ENCODE data around the gene STX4.

The STX4 gene

GRCh38 chr16:31022544-31023251 lies 10.7 kb upstream of the STX4 start:
- DNase-seq, result no peak

- no peak for DNase-seq
These were observed 10.1 kb upstream of the STX4 start for GRCh38 chr16:31023252-31023602.

- no peak for DNase-seq
These were observed 9.6 kb upstream of the STX4 start for GRCh38 chr16:31023627-31024226.

- no peak for DNase-seq
These were observed 8.0 kb upstream of the STX4 start for GRCh38 chr16:31025339-31025738.

- DNase-seq, result no peak
These were observed 4.1 kb upstream of the STX4 start for GRCh38 chr16:31029272-31029671.

GRCh38 chr16:31031276-31031675 lies 2.1 kb upstream of the STX4 start:
- no peak for DNase-seq

GRCh38 chr16:31033709-31034492 lies 543 bp downstream of the STX4 start:
- peak; percentile 87 for DNase-seq

GRCh38 chr16:31036691-31037090 lies 3.3 kb downstream of the STX4 start:
- DNase-seq, result no peak

- no peak for DNase-seq
These were observed 5.6 kb downstream of the STX4 start for GRCh38 chr16:31038993-31039392.

- no peak for DNase-seq
These were observed 9.5 kb downstream of the STX4 start for GRCh38 chr16:31042866-31043265.

GRCh38 chr16:31043352-31043751 lies 10.0 kb downstream of the STX4 start:
- DNase-seq, result no peak

- DNase-seq, result no peak
These were observed 10.6 kb downstream of the STX4 start for GRCh38 chr16:31043898-31044481.

- DNase-seq, result no peak
These were observed 17.1 kb downstream of the STX4 start for GRCh38 chr16:31050280-31051030.

GRCh38 chr16:31052114-31052513 lies 18.8 kb downstream of the STX4 start:
- no peak for DNase-seq

- no peak for DNase-seq
These were observed 22.3 kb downstream of the STX4 start for GRCh38 chr16:31055613-31056012.

GRCh38 chr16:31061126-31061812 lies 27.9 kb downstream of the STX4 start:
- no peak for DNase-seq

- DNase-seq, result no peak
These were observed 28.6 kb downstream of the STX4 start for GRCh38 chr16:31061813-31062440.

- peak; percentile 3 for DNase-seq
These were observed 30.1 kb downstream of the STX4 start for GRCh38 chr16:31063495-31063842.

- peak; percentile 43 for DNase-seq
These were observed 30.7 kb downstream of the STX4 start for GRCh38 chr16:31063843-31064611.

GRCh38 chr16:31064882-31065461 lies 31.6 kb downstream of the STX4 start:
- no peak for DNase-seq

GRCh38 chr16:31067342-31067741 lies 34.0 kb downstream of the STX4 start:
- no peak for DNase-seq
